Camera-type eye (tissue), 1 donor: ENCODE data around the gene ITGB8. TPM values are rescaled to one million over a fixed set of nuclear protein-coding genes. Genes with fewer than 3 reads are reported as not detected.

ENCODE experiments used
- total RNA-seq: library from RNA; depleted of rRNA; stranded (reverse); fragments of >200 nt; gene quantifications from one replicate; pipeline ENCODE4 v1.2.3, GENCODE V29; 2014

ITGB8 gene
- total RNA-seq: 148 TPM

GRCh38 chr7:20330239-20330927 is at the start of gene ITGB8:
TSS of gene ITGB8 (plus strand) at chr7:20330900. CDS start at chr7:20331807, 907 bp downstream.

Other genes with a start within 250 kb of the ITGB8 start
- 4.3 TPM for gene MACC1, start 113.5 kb upstream of the ITGB8 start, total RNA-seq